HepG2 (cell line): ENCODE measurements around the gene CENPP. TPM values are rescaled to one million over a fixed set of nuclear protein-coding genes. Genes with fewer than 3 reads are reported as not detected.

Source experiments
- AGO2 ChIP-seq: fragments of 200-400 bp; formaldehyde crosslinking; optimal IDR thresholded peaks from 2 replicates; pipeline ENCODE3; 2017; ENCODE audit warnings: mild to moderate bottlenecking, low read depth, low read length, moderate library complexity
- MTA3 ChIP-seq: sonication (generic); formaldehyde crosslinking; IDR thresholded peaks from 2 replicates; pipeline ENCODE4 v1.4.0; 2020; ENCODE audit warnings: missing genetic modification reagents
- MXD1 ChIP-seq: sonication (generic); formaldehyde crosslinking; IDR thresholded peaks from 2 replicates; pipeline ENCODE4 v1.4.0; 2020; ENCODE audit warnings: mild to moderate bottlenecking, missing genetic modification reagents
- NFKBIZ ChIP-seq: IDR thresholded peaks from 2 replicates; pipeline ENCODE4 v1.6.1; 2018; ENCODE audit warnings: missing genetic modification reagents, missing compliant biosample characterization
- SALL1 ChIP-seq: sonication (generic); formaldehyde crosslinking; IDR thresholded peaks from 2 replicates; pipeline ENCODE4 v1.8.0; 2022; ENCODE audit warnings: mild to moderate bottlenecking, missing genetic modification reagents
- SAP130 ChIP-seq: IDR thresholded peaks from 2 replicates; pipeline ENCODE4 v1.6.1; 2016; ENCODE audit warnings: low read depth
- ZBTB1 ChIP-seq: sonication (generic); formaldehyde crosslinking; IDR thresholded peaks from 2 replicates; pipeline ENCODE4 v1.4.0; 2020; ENCODE audit warnings: missing genetic modification reagents, borderline replicate concordance
- ZNF253 ChIP-seq: sonication (generic); formaldehyde crosslinking; IDR thresholded peaks from 2 replicates; pipeline ENCODE4 v1.8.0; 2022; ENCODE audit warnings: mild to moderate bottlenecking, missing genetic modification reagents, borderline replicate concordance
- ZNF318 ChIP-seq: sonication (generic); formaldehyde crosslinking; IDR thresholded peaks from 2 replicates; pipeline ENCODE4 v1.4.0; 2020; ENCODE audit warnings: mild to moderate bottlenecking, missing genetic modification reagents
- ZNF550 ChIP-seq: sonication (generic); formaldehyde crosslinking; IDR thresholded peaks from 2 replicates; pipeline ENCODE4 v1.4.0; 2020; ENCODE audit warnings: mild to moderate bottlenecking, missing genetic modification reagents, borderline replicate concordance
- ZNF558 ChIP-seq: sonication (generic); formaldehyde crosslinking; IDR thresholded peaks from 2 replicates; pipeline ENCODE4 v1.9.0; 2022; ENCODE audit warnings: mild to moderate bottlenecking, missing genetic modification reagents, borderline replicate concordance
- ZNF761 ChIP-seq: sonication (generic); formaldehyde crosslinking; conservative IDR thresholded peaks from 2 replicates; pipeline ENCODE4 v1.4.0; 2020; ENCODE audit warnings: mild to moderate bottlenecking, missing genetic modification reagents
- ZNF788 ChIP-seq: sonication (generic); formaldehyde crosslinking; IDR thresholded peaks from 2 replicates; pipeline ENCODE4 v1.5.0; 2020; ENCODE audit warnings: mild to moderate bottlenecking, missing genetic modification reagents, borderline replicate concordance
- polyA plus RNA-seq, 8 experiments: library from polyadenylated mRNA; depleted of rRNA in 3 of 8; stranded (reverse) in 7 of 8; unstranded in 1 of 8; fragments of >200 nt; fragmentation: Illumina TruSeq in 4 of 8; extraction: Trizol in 4 of 8; gene quantifications; 2 replicates each; pipeline versions ENCODE4 v1.2.1 to v1.2.3, GENCODE V29; 2011 to 2016; ENCODE audit warnings: low read depth in 4 of 8, missing spikeins in 1 of 8, mixed read lengths in 1 of 8; ENCODE audit not compliant: insufficient read depth in 1 of 8
- total RNA-seq, 5 experiments: library from RNA; depleted of rRNA; stranded (reverse); fragments of >200 nt; fragmentation: Illumina TruSeq; extraction: Trizol; gene quantifications; 2 replicates each; pipeline ENCODE4 v1.2.3, GENCODE V29; 2016; ENCODE audit warnings: low read depth in 1 of 5
- TF ChIP-seq, protein P1 (sequence below): sonication (generic); formaldehyde crosslinking; IDR thresholded peaks from 2 replicates; pipeline ENCODE4 v1.5.0; 2020; ENCODE audit warnings: missing genetic modification reagents, mild to moderate bottlenecking, borderline replicate concordance
- TF ChIP-seq, protein P2 (sequence below), 2 experiments: sonication (generic) in 1 of 2; formaldehyde crosslinking in 1 of 2; IDR thresholded peaks; 2 replicates each; pipeline versions ENCODE4 v1.4.0 to v1.6.1; 2018 to 2020; ENCODE audit warnings: missing genetic modification reagents in 2 of 2, borderline replicate concordance in 1 of 2, low read depth in 1 of 2, mild to moderate bottlenecking in 1 of 2, missing biosample characterization in 1 of 2

The CENPP gene
- total and polyA plus RNA-seq, 2 of the 13 experiments (the other 11 are each of a cell fraction or from before 2014, with no cell fraction given): 2.0 to 11.4 TPM

GRCh38 chr9:92325269-92325990 lies at the start of gene CENPP, which contains the start of gene NOL8 (continued):
- TF ChIP-seq ZNF550 (CRISPR knock-in tag) (no peak), ZBTB1 (CRISPR knock-in tag) (no peak), MXD1 (CRISPR knock-in tag) (peak; percentile 95), AGO2 (no peak), MTA3 (CRISPR knock-in tag) (no peak), ZNF558 (CRISPR knock-in tag) (peak; percentile 70; the same call in 1 of the 2 replicates), ZNF318 (CRISPR knock-in tag) (no peak), SAP130 (peak; percentile 99), ZNF788 (CRISPR knock-in tag) (0 out of 2 replicates have a peak, but pooled peaks have one; percentile 30), ZNF253 (CRISPR knock-in tag) (peak; percentile 56; the same call in 1 of the 2 replicates), NFKBIZ (no peak), SALL1 (CRISPR knock-in tag) (peak; percentile 67), ZNF761 (CRISPR knock-in tag) (no peak)
- TF ChIP-seq, protein P1, sequence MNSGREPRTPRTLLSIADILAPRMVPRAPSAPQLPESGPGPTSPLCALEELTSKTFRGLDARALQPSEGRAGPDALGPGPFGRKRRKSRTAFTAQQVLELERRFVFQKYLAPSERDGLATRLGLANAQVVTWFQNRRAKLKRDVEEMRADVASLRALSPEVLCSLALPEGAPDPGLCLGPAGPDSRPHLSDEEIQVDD: no peak; the same call in 1 of the 2 replicates
- TF ChIP-seq, protein P2, sequence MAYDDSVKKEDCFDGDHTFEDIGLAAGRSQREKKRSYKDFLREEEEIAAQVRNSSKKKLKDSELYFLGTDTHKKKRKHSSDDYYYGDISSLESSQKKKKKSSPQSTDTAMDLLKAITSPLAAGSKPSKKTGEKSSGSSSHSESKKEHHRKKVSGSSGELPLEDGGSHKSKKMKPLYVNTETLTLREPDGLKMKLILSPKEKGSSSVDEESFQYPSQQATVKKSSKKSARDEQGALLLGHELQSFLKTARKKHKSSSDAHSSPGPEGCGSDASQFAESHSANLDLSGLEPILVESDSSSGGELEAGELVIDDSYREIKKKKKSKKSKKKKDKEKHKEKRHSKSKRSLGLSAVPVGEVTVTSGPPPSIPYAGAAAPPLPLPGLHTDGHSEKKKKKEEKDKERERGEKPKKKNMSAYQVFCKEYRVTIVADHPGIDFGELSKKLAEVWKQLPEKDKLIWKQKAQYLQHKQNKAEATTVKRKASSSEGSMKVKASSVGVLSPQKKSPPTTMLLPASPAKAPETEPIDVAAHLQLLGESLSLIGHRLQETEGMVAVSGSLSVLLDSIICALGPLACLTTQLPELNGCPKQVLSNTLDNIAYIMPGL (CRISPR knock-in tag; IDR thresholded peaks at IDR 0.05; ENCODE audit: borderline replicate concordance in 1 of 2, low read depth in 1 of 2): peak in 1 of 2 experiments; percentile 85; a peak in 3 of 4 replicates
